ENCODE data around the gene ETF1.

GRCh38 chr5:138491284-138491648 is 51.8 kb downstream of the ETF1 start:
- TF ChIP-seq, protein P1, sequence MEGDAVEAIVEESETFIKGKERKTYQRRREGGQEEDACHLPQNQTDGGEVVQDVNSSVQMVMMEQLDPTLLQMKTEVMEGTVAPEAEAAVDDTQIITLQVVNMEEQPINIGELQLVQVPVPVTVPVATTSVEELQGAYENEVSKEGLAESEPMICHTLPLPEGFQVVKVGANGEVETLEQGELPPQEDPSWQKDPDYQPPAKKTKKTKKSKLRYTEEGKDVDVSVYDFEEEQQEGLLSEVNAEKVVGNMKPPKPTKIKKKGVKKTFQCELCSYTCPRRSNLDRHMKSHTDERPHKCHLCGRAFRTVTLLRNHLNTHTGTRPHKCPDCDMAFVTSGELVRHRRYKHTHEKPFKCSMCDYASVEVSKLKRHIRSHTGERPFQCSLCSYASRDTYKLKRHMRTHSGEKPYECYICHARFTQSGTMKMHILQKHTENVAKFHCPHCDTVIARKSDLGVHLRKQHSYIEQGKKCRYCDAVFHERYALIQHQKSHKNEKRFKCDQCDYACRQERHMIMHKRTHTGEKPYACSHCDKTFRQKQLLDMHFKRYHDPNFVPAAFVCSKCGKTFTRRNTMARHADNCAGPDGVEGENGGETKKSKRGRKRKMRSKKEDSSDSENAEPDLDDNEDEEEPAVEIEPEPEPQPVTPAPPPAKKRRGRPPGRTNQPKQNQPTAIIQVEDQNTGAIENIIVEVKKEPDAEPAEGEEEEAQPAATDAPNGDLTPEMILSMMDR (IDR thresholded peaks at IDR 0.05), result no peak
- TF ChIP-seq POLR2AphosphoS5 (IDR thresholded peaks at IDR 0.05; ENCODE audit: insufficient read depth in 1 of 2, low read depth in 1 of 2), result no peak

All from vagina (tissue), 2 donors.